Skeletal muscle satellite cell (primary cell): ENCODE measurements around the gene S100A5.

Experiments used
- H3K27me3 ChIP-seq: 2 replicates; pipeline ENCODE4 v1.7.0; 2013; ENCODE audit warnings: low read length; ENCODE audit not compliant: control insufficient read depth, insufficient read depth
- H3K36me3 ChIP-seq: 2 replicates; pipeline ENCODE4 v1.7.0; 2013; ENCODE audit warnings: mild to moderate bottlenecking, control low read depth, low read length; ENCODE audit not compliant: insufficient read depth
- H3K4me1 ChIP-seq: 2 replicates; pipeline ENCODE4 v1.7.0; 2013; ENCODE audit warnings: low read length; ENCODE audit not compliant: control insufficient read depth, insufficient read depth
- H3K4me2 ChIP-seq: 2 replicates; pipeline ENCODE4 v1.7.0; 2013; ENCODE audit warnings: mild to moderate bottlenecking, low read length
- H3K4me3 ChIP-seq: 2 replicates; pipeline ENCODE4 v1.7.0; 2013; ENCODE audit warnings: low read length
- H3K9ac ChIP-seq: 2 replicates; pipeline ENCODE4 v1.7.0; 2013; ENCODE audit warnings: mild to moderate bottlenecking, low read depth, low read length, moderate library complexity
- H3K9me3 ChIP-seq: replicated peaks from 2 replicates; pipeline ENCODE4 v1.7.0; 2013; ENCODE audit warnings: mild to moderate bottlenecking, control low read depth, low read length

The S100A5 gene

DNA sequence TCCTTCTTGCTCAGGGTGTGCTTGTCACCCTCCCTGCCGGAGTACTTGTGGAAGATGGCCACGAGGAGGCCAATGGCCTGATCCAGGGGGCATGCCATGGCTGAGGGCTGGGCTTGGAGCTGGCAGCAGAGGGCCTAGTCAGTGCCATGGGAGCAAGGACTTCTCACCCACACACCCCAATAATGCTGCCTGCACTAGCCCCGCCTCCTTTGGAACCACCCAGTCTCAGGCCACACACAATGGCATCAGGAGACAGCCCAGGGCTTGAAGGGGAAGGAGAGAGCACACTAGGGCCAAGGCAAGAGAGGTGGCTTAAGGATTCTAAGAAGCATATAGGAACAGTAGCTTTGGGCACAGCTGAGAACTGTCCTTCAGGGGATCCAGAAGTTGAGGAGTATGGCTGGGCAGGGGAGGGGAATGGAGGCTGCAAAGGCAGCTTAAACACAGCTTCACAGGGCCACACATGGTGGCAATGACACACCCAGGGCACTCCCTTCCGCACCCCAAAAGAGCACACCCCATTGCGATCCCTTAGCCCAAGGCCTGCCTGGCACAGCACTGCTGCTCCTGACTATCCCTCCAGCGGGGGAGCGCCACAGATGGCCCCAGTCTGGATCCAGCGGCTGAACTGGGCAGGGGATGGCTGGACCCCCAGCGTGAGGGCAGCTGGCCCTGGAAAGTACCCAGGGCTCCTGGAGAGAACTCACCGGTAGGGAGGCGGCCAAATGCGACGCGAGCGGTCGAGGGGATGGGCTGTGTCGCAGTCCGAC lies 5.3 kb downstream of the S100A5 start, which contains the start of gene S100A6:
Gene S100A6, minus strand, starts transcription at position 750 of the 770 bp plus-strand sequence. Its CDS starts 652 bp downstream, at position 98.
- H3K36me3 ChIP-seq = peaks cover 15% of the 10 kb centered on the region
- H3K9ac ChIP-seq = peak within 1 kb of the TSS; percentile 97
- H3K4me3 ChIP-seq = peak within 1 kb of the TSS; percentile 82
- H3K27me3 ChIP-seq = no peaks in the 10 kb centered on the region
- peak within 1 kb of the TSS; percentile 87 for H3K4me2 ChIP-seq
- H3K4me1 ChIP-seq = peaks cover 37% of the 10 kb centered on the region
- H3K9me3 ChIP-seq = no peaks in the 10 kb centered on the region

DNA sequence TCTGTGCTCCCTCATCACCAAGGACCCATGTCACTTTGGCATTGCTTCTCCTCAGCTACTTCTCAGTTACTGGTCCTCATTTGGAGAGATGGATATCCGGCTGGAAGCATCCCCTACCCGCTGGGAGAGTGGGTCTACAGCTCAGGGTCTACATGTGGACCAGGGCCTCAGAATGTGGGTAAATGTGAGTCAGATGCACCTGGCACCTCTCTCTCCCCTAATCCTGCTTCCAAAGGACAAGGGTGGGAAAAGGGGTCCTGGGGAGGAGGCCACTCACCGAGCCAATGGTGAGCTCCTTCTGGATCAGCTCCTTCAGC lies 5.9 kb downstream of the S100A5 start:
- Histone ChIP-seq H3K4me1 (peaks cover 32% of the 10 kb centered on the region), H3K9ac (peak overlapping the region; percentile 97), H3K27me3 (no peaks in the 10 kb centered on the region), H3K4me3 (peak overlapping the region; percentile 82), H3K4me2 (peak overlapping the region; percentile 87), H3K9me3 (no peaks in the 10 kb centered on the region), H3K36me3 (peaks cover 15% of the 10 kb centered on the region)

DNA sequence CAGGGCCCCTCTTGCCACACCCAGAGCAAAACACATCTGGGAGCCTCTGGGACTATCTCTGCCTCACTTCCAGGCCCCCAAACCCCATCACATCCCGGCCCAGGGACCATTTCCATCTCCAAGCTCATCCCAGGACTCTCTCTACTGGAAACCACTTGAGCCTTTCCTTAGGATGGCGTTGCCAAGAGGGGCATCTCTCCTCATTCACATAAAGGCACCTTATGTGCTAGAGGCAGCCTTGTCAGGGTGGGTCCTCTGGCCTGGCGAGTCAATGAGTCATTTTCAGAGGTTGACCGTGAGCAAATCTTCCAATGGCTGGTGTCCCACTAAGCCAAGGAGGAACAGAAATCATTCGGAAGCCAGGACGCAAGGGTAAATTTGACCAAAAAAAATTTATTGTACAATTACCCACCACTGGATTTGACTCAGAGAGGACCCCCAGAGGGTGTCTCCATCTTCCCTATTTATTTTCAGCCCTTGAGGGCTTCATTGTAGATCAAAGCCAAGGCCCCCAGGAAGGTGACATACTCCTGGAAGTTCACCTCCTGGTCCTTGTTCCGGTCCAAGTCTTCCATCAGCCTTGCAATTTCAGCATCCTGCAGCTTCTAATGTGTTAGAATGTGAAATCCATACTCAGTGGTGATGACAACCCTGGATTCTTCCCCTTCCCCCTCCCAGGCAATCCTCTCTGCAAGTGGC lies 6.4 kb downstream of the S100A5 start:
- H3K4me1 ChIP-seq = peaks cover 32% of the 10 kb centered on the region

DNA sequence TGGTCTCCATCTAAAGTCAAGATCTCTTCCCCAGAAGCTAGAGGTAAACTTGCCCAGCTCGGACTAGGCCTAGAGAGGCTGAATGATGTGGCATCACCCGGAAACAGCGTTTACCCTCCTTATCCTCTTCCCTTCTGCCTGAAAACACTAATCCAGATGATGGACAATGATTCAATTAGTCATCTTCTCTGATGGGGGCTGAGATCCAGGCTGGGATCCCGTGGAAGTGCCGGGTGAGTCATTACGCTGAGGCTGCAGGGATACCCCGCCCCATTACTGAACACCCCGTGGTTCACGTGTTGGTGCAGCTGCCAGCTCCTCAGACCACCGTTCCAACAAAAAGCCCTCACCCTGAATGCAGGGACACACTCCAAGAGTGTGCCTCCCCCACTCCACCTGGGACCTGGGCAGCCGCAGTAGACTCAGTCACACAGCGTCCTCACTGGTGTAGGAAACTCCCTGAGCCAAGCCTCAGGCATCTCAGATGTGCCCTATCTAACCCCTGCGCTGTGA lies 7.0 kb downstream of the S100A5 start:
- Histone ChIP-seq H3K4me1 (peaks cover 32% of the 10 kb centered on the region), H3K9ac (peak overlapping the region; percentile 97)

More for the DNA sequence above, 6.4 kb downstream of the S100A5 start:
- Histone ChIP-seq H3K27me3 (no peaks in the 10 kb centered on the region), H3K4me2 (peak overlapping the region; percentile 87), H3K9me3 (no peaks in the 10 kb centered on the region), H3K4me3 (peak overlapping the region; percentile 82), H3K36me3 (peaks cover 15% of the 10 kb centered on the region), H3K9ac (peak overlapping the region; percentile 97)

DNA sequence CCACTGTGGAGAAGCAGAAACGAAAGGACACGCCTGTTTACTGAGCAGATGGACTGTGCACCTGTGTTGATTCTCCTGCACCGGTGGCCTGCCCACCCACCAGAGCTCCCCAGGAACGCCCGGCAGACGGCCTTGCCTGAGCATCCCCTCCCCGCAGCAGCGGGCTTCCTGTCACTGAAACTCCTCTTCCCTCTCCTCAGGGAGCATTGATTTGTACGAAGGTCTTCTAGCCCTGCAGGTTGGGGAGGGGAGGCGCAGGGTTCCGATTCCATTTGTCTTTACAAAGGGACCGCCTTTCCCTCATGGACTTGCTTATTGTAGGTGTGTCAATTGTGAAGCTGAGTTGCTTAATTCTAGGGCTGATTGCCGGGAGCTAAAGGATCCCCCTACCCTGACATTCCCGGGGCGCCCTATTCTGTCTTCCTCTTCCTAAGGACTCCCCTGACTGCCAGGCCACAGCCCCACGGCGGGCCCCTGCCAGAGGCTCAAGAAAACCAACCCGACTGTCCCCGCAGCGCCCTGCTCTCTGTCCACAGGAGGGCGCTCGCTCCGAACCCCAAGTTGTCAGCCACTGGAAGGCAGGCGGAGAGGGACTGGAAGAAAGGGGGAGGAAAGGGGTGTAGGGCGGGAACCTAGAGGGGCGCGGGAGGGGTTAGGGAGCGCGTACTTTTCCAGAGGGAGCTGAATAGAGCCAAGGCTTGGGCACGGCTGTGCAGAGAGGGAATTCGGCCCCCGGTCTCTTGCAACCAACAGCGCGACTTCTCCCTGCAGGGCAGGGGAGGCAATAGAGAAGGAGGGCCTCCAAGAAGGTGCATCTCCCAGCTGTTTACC lies 7.8 kb downstream of the S100A5 start:
- no peaks in the 10 kb centered on the region for H3K27me3 ChIP-seq
- peak overlapping the region; percentile 87 for H3K4me2 ChIP-seq
- H3K36me3 ChIP-seq = peaks cover 15% of the 10 kb centered on the region
- peaks cover 32% of the 10 kb centered on the region for H3K4me1 ChIP-seq
- H3K9me3 ChIP-seq = no peaks in the 10 kb centered on the region
- H3K9ac ChIP-seq = peak overlapping the region; percentile 97
- H3K4me3 ChIP-seq = peak overlapping the region; percentile 82

More for the DNA sequence above, 7.0 kb downstream of the S100A5 start:
- H3K4me3 ChIP-seq = peak overlapping the region; percentile 82
- H3K9me3 ChIP-seq = no peaks in the 10 kb centered on the region
- no peaks in the 10 kb centered on the region for H3K27me3 ChIP-seq
- peaks cover 15% of the 10 kb centered on the region for H3K36me3 ChIP-seq
- peak overlapping the region; percentile 87 for H3K4me2 ChIP-seq

DNA sequence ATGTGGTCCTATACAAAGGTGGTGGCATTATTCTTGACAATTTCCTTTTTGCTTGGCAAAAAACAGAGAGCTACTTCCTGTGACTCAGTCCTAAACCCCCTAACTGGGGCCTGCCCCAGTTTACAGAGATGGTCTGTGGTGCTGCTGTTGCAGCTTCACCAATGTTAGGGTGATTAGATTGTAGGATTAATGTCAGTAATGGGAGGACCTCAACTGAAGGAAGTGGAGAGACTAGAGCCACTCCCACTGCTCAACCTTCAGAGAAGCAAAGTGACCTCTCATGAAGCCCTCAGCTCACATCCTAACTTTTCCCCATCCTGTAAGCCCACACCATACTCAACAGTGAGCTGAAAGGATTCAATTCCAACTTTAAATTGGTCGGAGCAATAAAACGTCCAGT lies 8.6 kb downstream of the S100A5 start:
- no peaks in the 10 kb centered on the region for H3K27me3 ChIP-seq
- no peak overlapping the region for H3K4me3 ChIP-seq
- peak overlapping the region; percentile 87 for H3K4me2 ChIP-seq
- H3K9me3 ChIP-seq = no peaks in the 10 kb centered on the region
- H3K9ac ChIP-seq = no peak overlapping the region
- peaks cover 32% of the 10 kb centered on the region for H3K4me1 ChIP-seq
- peaks cover 15% of the 10 kb centered on the region for H3K36me3 ChIP-seq

DNA sequence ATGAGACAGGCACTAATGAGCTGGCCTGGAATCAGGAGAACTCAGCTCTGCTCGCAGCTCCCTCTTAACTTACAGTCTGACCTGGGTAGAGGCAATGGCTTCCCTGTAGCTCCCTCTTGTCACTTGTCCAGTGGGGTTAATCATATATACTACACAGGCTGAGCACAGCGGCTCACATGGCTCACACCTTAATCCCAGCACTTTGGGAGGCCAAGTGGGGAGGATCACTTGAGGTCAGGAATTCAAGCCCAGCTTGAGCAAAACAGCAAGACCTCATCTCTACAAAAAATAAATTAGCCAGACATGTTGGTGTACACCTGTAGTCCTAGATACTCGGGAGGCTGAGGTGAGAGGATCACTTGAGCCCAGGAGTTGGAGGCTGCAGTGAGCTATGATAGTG lies 9.1 kb downstream of the S100A5 start:
- peaks cover 15% of the 10 kb centered on the region for H3K36me3 ChIP-seq
- H3K4me2 ChIP-seq = no peak overlapping the region
- H3K4me1 ChIP-seq = peaks cover 30% of the 10 kb centered on the region
- no peaks in the 10 kb centered on the region for H3K27me3 ChIP-seq
- H3K9ac ChIP-seq = no peak overlapping the region
- no peak overlapping the region for H3K4me3 ChIP-seq
- no peaks in the 10 kb centered on the region for H3K9me3 ChIP-seq

DNA sequence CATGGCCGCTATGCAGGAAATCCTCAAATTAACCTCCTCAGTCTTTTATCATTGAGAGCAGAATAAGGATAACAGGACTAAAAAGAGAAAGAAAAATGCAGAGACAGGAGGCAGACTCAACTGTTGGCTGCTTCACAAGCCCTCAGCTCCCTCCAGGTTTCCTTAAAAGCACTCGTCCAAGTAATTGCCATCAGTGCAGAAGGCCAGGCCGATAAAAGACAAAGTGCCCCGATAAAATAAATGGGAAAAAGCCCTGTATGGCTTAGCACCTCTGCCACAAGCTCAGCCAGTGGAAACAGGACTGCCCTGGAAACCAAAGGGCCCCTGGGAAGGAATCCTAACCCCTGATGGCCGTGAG lies 13.1 kb downstream of the S100A5 start:
- peaks cover 15% of the 10 kb centered on the region for H3K4me1 ChIP-seq
- no peaks in the 10 kb centered on the region for H3K27me3 ChIP-seq
- no peaks in the 10 kb centered on the region for H3K36me3 ChIP-seq
- H3K4me3 ChIP-seq = no peak overlapping the region
- H3K4me2 ChIP-seq = no peak overlapping the region
- H3K9ac ChIP-seq = no peak overlapping the region
- no peaks in the 10 kb centered on the region for H3K9me3 ChIP-seq

DNA sequence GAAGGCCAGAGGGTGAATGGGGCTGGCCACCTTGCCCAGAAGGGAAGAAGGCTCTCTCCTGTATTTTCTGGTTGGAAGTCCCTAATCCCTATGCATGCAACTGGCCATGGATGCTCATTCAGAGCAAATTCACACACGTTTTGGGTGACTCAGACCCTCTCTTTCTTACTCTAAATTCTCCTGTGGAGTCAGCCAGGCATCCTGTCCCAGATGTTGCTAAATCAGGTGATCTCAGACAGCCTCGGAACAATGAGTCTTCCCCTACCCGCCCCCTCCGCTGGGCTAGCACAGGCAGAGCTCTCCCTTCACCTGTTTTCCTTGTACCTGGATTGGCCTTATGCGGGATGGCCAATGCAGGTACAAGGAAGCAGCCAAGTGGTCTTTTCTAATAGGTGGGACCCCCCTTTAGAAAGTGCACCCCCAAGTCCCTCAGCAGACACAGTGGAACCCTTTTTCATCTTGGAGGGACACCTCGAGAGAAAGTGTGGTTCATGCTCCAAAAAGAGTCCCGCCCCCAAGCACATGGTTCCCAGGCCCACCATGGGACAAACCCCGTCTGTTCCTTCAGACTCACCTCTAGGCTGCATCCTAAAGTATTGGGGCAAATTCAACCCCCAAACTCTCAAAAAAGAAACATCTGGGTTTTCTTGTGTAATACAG lies 13.6 kb downstream of the S100A5 start:
- H3K4me3 ChIP-seq = no peak overlapping the region
- no peaks in the 10 kb centered on the region for H3K27me3 ChIP-seq
- peaks cover 10% of the 10 kb centered on the region for H3K4me1 ChIP-seq
- no peaks in the 10 kb centered on the region for H3K36me3 ChIP-seq
- no peaks in the 10 kb centered on the region for H3K9me3 ChIP-seq
- no peak overlapping the region for H3K4me2 ChIP-seq
- no peak overlapping the region for H3K9ac ChIP-seq

DNA sequence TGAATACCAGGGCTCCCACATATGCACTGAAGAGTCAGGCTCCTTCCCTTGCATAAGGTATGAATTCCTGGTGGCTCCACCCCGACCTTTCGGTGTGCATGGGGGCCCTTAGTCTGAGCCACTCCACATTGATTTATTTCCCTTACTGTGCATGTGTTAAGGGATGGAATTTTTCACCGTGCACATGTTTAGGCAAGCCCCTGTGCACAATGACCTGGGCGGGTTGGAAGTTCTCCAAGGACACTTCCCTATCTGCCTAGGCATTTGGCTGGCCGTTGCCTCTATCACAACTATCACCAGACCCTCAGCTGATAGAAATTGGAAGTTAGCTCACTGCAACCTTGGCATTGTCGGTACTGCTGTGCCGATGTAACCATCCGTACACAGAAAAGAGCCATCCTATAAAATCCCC lies 14.6 kb downstream of the S100A5 start:
- Histone ChIP-seq H3K4me2 (no peak overlapping the region), H3K9ac (no peak overlapping the region), H3K36me3 (no peaks in the 10 kb centered on the region), H3K27me3 (no peaks in the 10 kb centered on the region), H3K4me3 (no peak overlapping the region), H3K4me1 (peaks cover 4% of the 10 kb centered on the region), H3K9me3 (no peaks in the 10 kb centered on the region)
